HG03159 (cell line): ENCODE results near the gene RHOJ.
A peak's percentile ranks its signal among the peaks of the same experiment; 100 is the strongest.
"Not testable (repeated sequence)": the region's sequence is repeated elsewhere in the genome, so short reads cannot be mapped to it uniquely, and the experiment has no call there.

ENCODE experiments used
- ATAC-seq: cut with Tn5 transposase; IDR thresholded peaks from one replicate; pipeline ENCODE4 v1.9.1; 2021; ENCODE audit warnings: mild to moderate bottlenecking, moderate library complexity; ENCODE audit not compliant: unreplicated experiment

Gene RHOJ

GRCh38 chr14:63262446-63262845, 58.2 kb downstream of the RHOJ start:
- ATAC-seq, result no peak

- no peak for ATAC-seq
Measured at GRCh38 chr14:63266106-63266505, 61.9 kb downstream of the RHOJ start.

- no peak for ATAC-seq
Measured at GRCh38 chr14:63267171-63267570, 62.9 kb downstream of the RHOJ start.

GRCh38 chr14:63268771-63269170, 64.5 kb downstream of the RHOJ start:
- no peak for ATAC-seq

DNA sequence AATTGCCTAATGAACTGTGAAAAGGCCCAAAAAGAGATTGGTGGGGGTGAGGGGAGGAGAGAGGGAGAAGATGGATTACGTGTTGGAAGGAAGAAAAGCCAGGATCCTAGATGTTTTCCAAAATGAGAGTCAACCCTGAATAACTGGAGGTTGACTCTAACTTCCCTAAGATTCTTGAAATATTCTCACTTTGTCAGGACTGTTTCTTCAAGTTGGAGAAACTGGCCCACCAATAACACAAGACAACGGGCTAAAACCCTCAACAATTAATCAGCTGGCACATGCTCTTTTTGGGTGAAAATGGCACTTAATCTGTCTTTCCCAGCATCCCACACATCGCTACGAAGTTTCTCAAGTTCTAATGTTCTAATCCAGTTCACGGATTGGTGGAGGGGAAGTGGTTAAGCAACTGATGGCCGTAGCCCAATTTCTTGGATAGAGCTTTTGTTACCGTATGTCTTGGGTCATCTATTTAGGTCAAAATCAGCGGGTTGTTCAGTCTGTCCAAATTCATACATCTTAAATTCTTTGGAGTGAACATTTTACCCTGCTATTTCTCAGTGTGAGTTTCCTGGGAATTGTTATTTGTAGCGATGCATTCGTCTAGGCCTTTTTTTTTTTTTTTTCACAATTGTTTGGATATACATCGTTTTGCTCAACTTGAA, 65.5 kb downstream of the RHOJ start:
- ATAC-seq, result no peak

- no peak for ATAC-seq
Measured at GRCh38 chr14:63273129-63273528, 68.9 kb downstream of the RHOJ start.

- ATAC-seq, result no peak
Measured at GRCh38 chr14:63273717-63274655, 69.7 kb downstream of the RHOJ start.

DNA sequence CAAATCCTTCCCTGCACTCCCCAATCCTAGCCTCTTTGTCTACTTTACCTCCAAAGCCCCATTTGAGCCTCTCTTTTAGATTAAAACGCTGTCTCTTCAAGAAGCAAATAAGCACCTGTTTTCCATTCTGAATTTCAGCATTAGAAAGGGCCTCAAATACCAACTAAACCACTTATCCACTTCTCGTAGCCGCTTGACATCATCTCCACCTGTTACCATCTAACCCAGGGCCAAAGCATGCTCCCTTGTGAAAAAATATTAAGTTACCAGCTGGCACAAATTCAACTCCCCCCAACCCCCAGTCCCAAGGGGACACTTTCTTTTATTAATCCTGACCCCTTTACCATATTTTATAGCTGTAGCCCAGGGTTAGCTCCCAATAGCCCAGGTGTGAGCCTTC, 71.4 kb downstream of the RHOJ start:
- ATAC-seq, result no peak

- ATAC-seq, result no peak
Measured at GRCh38 chr14:63276016-63276415, 71.8 kb downstream of the RHOJ start.

- ATAC-seq, result peak; percentile 78
Measured at GRCh38 chr14:63276492-63277342, 72.5 kb downstream of the RHOJ start.

DNA sequence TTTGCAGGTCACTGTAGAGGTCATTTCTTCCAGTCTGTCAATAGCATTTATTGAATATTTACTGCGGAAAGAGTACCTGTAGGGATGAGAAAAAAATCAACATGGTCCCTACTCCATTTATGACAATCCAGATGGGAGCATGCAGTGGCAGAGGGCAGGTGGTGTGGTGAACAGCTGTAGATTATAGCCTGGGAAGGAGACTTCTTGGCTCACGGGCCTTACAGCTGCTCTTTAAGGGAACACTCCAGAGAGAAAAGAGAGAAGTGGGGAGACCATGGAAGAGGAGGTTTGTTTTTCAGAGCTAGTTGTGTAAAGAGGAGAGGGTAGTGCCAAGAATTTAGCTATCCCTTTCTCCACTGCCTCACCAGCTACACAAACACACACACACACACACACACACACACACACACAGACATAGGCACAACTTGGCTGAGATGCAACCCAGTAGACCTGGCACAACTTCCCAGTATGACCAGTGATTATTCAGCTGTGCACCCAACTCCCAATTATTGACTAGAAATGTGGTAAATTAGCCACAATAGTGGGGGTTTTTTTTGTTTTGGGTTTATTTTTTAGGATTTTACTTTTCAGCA, 73.4 kb downstream of the RHOJ start:
- no peak for ATAC-seq

GRCh38 chr14:63279933-63280332, 75.7 kb downstream of the RHOJ start:
- not testable (repeated sequence) for ATAC-seq

DNA sequence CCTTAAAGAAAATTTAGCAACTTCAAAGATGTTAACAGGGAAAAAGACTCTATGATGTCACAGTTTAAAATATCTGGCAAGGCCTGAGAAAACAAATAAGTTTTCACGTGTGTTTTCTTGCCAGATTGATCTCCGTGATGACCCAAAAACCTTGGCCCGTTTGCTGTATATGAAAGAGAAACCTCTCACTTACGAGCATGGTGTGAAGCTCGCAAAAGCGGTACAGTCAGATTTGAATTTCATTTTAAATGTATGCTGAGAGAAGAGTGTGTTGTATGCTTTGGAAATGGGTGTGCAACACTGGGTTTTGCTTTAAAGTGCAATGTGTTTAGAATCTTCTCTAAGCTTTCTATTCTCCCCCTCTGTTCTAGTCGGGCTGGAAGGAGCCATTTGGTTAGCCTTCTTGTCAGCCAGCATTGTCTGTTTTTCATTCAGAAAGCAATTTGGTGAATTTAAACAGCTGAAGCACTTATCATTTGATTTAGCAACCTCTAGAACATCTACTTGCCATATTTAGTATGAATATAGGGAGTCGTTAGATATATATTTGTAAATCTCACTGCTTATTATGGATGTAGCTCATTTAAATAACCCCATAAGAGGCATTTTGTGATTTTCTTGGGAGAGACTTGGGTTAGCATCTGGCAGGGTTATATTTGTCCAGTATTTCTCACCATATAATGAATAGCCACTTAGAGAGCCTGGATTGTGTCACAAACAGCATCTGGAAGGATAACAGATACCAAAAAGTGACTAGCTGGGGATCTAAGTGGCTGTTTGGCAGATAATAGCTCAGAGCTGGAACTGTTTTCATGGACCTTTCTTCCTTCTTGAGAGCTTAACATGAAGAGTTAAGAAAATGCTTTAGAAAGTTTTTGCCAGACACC, 79.0 kb downstream of the RHOJ start:
- no peak for ATAC-seq

DNA sequence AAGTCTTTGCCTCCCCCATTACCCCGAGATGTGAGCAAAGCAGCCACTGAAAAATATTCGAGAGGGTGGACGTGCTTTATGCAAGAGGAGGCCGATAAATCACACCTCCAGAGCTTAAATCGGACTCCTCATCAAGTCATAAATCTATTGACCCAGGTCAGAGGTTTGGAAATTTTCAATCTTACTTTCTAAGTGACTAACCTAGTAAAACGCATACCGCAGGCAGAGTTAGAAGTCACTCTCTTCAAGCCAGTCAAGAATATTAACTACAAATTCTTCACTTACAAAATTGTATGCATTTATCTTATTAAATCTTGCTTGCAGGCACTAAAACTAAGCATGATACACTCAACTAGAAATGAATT, 79.6 kb downstream of the RHOJ start:
- no peak for ATAC-seq

GRCh38 chr14:63286071-63286470, 81.8 kb downstream of the RHOJ start:
- ATAC-seq, result no peak

DNA sequence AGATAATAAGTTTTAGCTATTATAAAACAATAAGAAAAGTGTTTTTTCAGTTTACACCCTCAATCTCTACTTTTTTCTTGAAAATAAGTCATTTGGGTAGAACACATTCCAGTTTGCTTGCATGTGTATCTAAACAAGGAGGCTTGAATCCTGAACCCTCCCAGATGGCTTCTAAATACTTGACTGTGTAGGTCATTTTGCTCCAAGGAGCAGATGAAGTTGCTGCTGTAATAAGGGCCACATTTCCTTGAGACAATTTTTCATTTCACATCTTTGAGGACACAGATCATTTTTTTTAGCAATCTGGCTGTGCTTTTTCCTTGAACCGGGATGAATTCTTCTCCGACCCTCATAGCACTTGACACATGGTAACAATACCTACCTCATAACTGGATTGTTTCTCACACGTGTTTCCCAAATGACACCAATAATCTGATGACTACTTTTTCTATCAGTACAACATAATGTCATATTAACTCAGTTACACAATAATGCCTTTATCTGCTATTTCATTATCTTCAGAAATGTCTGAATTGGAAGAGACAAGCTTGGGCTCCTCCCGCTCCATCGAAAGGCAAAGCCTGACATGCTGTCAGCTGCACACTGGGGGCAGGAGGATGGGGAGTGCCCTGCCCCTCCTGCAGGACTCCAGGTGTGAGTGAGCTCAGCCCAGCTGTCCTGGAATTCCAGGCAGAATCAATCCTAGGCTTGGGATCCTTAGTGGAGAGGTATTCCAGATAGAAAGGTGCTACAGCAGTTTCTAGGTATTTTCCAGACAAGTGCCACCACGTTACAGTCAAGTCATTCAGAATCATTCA, 83.6 kb downstream of the RHOJ start:
- ATAC-seq, result no peak

- ATAC-seq, result no peak
Measured at GRCh38 chr14:63288853-63289252, 84.6 kb downstream of the RHOJ start.

GRCh38 chr14:63290741-63291430, 86.6 kb downstream of the RHOJ start:
- ATAC-seq, result no peak

GRCh38 chr14:63292805-63293204, 88.6 kb downstream of the RHOJ start:
- no peak for ATAC-seq
